T-cell (primary cell): ENCODE measurements around the gene SYNE2. TPM values are rescaled to one million over a fixed set of nuclear protein-coding genes. Genes with fewer than 3 reads are reported as not detected.

Source experiments
- ATAC-seq, 4 experiments: fragments of 200-7000 bp in 3 of 4; fragments of 150-1000 bp in 1 of 4; cut with Tn5 transposase; replicated peaks in 1 of 4; 1 replicate in 3 of 4; 2 replicates in 1 of 4; pipeline ENCODE4 v1.10.0; 2021; ENCODE audit warnings: moderate library complexity in 3 of 4, mild to moderate bottlenecking in 2 of 4, moderate number of reproducible peaks in 1 of 4
- CTCF ChIA-PET, 2 donors: fragments of 300-600 bp; sonication (Branson Sonifier 250); formaldehyde crosslinking; loops; one replicate each; lab custom pipeline; 2022; ENCODE audit warnings: antibody characterized with exemption in 2 of 2; lab: Charles Lee
- POLR2A ChIA-PET, 2 donors: fragments of 300-600 bp; sonication (Branson Sonifier 250); formaldehyde crosslinking; loops; one replicate each; lab custom pipeline; 2022; ENCODE audit warnings: antibody characterized with exemption in 2 of 2; lab: Charles Lee
- DNase-seq, 35 experiments: peaks; one replicate each; pipeline versions ENCODE4 v3.0.0 to v3.0.0-alpha.2; 2013 to 2023
- H3K27ac ChIP-seq: one replicate; pipeline ENCODE4 v1.5.1; 2013; ENCODE audit warnings: low read length
- H3K27me3 ChIP-seq, 2 experiments: replicated peaks in 1 of 2; 1 replicate in 1 of 2; 2 replicates in 1 of 2; pipeline versions ENCODE4 v1.6.1 to v1.7.0; 2013; ENCODE audit warnings: low read length in 1 of 2, mixed read lengths in 1 of 2; ENCODE audit not compliant: control insufficient read depth in 2 of 2, insufficient read depth in 2 of 2; ENCODE audit errors: extremely low read depth in 1 of 2
- H3K36me3 ChIP-seq, 2 donors: 1 replicate in 1 of 2; 2 replicates in 1 of 2; pipeline versions ENCODE4 v1.6.1 to v1.7.0; 2013; ENCODE audit warnings: low read length in 1 of 2; ENCODE audit not compliant: control insufficient read depth in 2 of 2, insufficient read depth in 1 of 2; ENCODE audit errors: extremely low read depth in 1 of 2
- H3K4me1 ChIP-seq, 2 experiments: 1 replicate in 1 of 2; 2 replicates in 1 of 2; pipeline versions ENCODE4 v1.6.1 to v1.7.0; 2013; ENCODE audit warnings: low read length in 2 of 2, mixed read lengths in 1 of 2; ENCODE audit not compliant: insufficient read depth in 2 of 2, control insufficient read depth in 1 of 2; ENCODE audit errors: extremely low read depth in 1 of 2
- H3K4me3 ChIP-seq, 2 donors: 1 replicate in 1 of 2; 2 replicates in 1 of 2; pipeline versions ENCODE4 v1.5.1 to v1.7.0; 2013; ENCODE audit warnings: mild to moderate bottlenecking in 2 of 2, low read length in 1 of 2, moderate library complexity in 1 of 2; ENCODE audit not compliant: control insufficient read depth in 1 of 2; ENCODE audit errors: extremely low read depth in 1 of 2
- H3K9me3 ChIP-seq: 2 replicates; pipeline ENCODE4 v1.7.0; 2013
- H3K27ac Mint-ChIP-seq, 2 donors: one replicate each; pipeline ENCODE4 v1.8.0; 2020 to 2021; ENCODE audit warnings: mild to moderate bottlenecking in 2 of 2, mixed read lengths in 2 of 2
- H3K27me3 Mint-ChIP-seq, 2 donors: one replicate each; pipeline ENCODE4 v1.8.0; 2021 to 2022; ENCODE audit warnings: mixed read lengths in 2 of 2
- H3K36me3 Mint-ChIP-seq: one replicate; pipeline ENCODE4 v1.8.0; 2021; ENCODE audit warnings: mixed read lengths
- H3K4me1 Mint-ChIP-seq, 3 donors: one replicate each; pipeline ENCODE4 v1.8.0; 2020 to 2022; ENCODE audit warnings: mixed read lengths in 3 of 3, mild to moderate bottlenecking in 1 of 3
- H3K4me3 Mint-ChIP-seq, 3 donors: one replicate each; pipeline ENCODE4 v1.8.0; 2020 to 2022; ENCODE audit warnings: mild to moderate bottlenecking in 3 of 3, mixed read lengths in 3 of 3, moderate library complexity in 3 of 3
- H3K9me3 Mint-ChIP-seq, 3 donors: one replicate each; pipeline ENCODE4 v1.8.0; 2020 to 2022; ENCODE audit warnings: mixed read lengths in 3 of 3
- WGBS: methylation state at CpG from one replicate; pipeline ENCODE4 v1.1.5; 2013; ENCODE audit warnings: missing lambda C conversion rate; ENCODE audit not compliant: insufficient coverage; 5-methylcytosine and 5-hydroxymethylcytosine counted together
- total RNA-seq, 35 experiments: library from RNA in 6 of 35; stranded (reverse) in 6 of 35; fragments of 120-200 nt in 1 of 35; gene quantifications; one replicate each; pipeline versions ENCODE4 v1.2.1 to v1.2.4 and lab custom pipeline; 2013 to 2026

SYNE2 gene
- total RNA-seq, 5 donors from 2014 or later (not counting 1 experiment from before 2014, with no cell fraction given): 150 to 321 (median 229) TPM

- no peaks in the 10 kb centered on the region for H3K27me3 Mint-ChIP-seq
- Histone ChIP-seq H3K27me3 (no peaks in the 10 kb centered on the region), H3K27ac (peak overlapping the region; percentile 37), H3K36me3 (no peaks in the 10 kb centered on the region), H3K9me3 (no peaks in the 10 kb centered on the region), H3K4me3 (no peak overlapping the region), H3K4me1 (peaks cover 2 to 30% of the 10 kb centered on the region in 2 experiments)
- ATAC-seq (peak in 2 of 4 experiments; percentile 22 to 48), DNase-seq (peak in 7 of 35 experiments; percentile 2 to 35 (median 7))
- POLR2A ChIA-PET: no interaction called here
- peak overlapping the region; percentile 5 to 70 for H3K27ac Mint-ChIP-seq
- no peak overlapping the region for H3K4me3 Mint-ChIP-seq
- H3K4me1 Mint-ChIP-seq: peaks cover 46 to 66% (median 62%) of the 10 kb centered on the region in 3 donors
- 0% methylated on average over 1 of the region's 2 CpGs for WGBS
- CTCF ChIA-PET: no interaction called here
- peaks cover 24% of the 10 kb centered on the region for H3K36me3 Mint-ChIP-seq
- H3K9me3 Mint-ChIP-seq: no peaks in the 10 kb centered on the region
Observed at GRCh38 chr14:63899953-63900352, 47.1 kb downstream of the SYNE2 start.

GRCh38 chr14:63901434-63902085 is 48.8 kb downstream of the SYNE2 start:
- peaks cover 2 to 26% of the 10 kb centered on the region in 2 experiments for H3K4me1 ChIP-seq
- Mint-ChIP-seq H3K36me3 (peaks cover 24% of the 10 kb centered on the region), H3K27me3 (no peaks in the 10 kb centered on the region), H3K4me3 (no peak overlapping the region), H3K27ac (peak overlapping the region in 1 of 2 donors; percentile 65), H3K9me3 (no peaks in the 10 kb centered on the region), H3K4me1 (peaks cover 57 to 74% (median 73%) of the 10 kb centered on the region in 3 donors)
- CTCF ChIA-PET: no interaction called here
- WGBS: no CpG with 5 or more reads among the region's 5 CpGs
- H3K27me3 ChIP-seq: no peaks in the 10 kb centered on the region
- POLR2A ChIA-PET: interaction anchor here in 1 of 2 donors (0.7 kb wide), 1 partner anchor 9 kb away, joined by 3 read pairs; no protein-coding TSS in a partner anchor
- H3K9me3 ChIP-seq: no peaks in the 10 kb centered on the region
- H3K4me3 ChIP-seq: no peak overlapping the region
- DNase-seq (peak in 2 of 35 experiments; percentile 13 to 20), ATAC-seq (no peak)
- no peaks in the 10 kb centered on the region for H3K36me3 ChIP-seq
- no peak overlapping the region for H3K27ac ChIP-seq

GRCh38 chr14:63902375-63902976 is 49.7 kb downstream of the SYNE2 start:
- Histone ChIP-seq H3K36me3 (no peaks in the 10 kb centered on the region), H3K4me3 (no peak overlapping the region), H3K9me3 (no peaks in the 10 kb centered on the region), H3K27me3 (no peaks in the 10 kb centered on the region), H3K4me1 (peaks cover 2 to 23% of the 10 kb centered on the region in 2 experiments), H3K27ac (peak overlapping the region; percentile 26)
- Mint-ChIP-seq H3K9me3 (no peaks in the 10 kb centered on the region), H3K27ac (no peak overlapping the region), H3K4me3 (no peak overlapping the region), H3K36me3 (peaks cover 20% of the 10 kb centered on the region), H3K27me3 (no peaks in the 10 kb centered on the region), H3K4me1 (peaks cover 62 to 79% (median 77%) of the 10 kb centered on the region in 3 donors)
- DNase-seq (no peak), ATAC-seq (no peak)
- CTCF ChIA-PET: interaction anchor here in 1 of 2 donors (0.6 kb wide), 1 partner anchor 37 kb away, joined by 4 read pairs; no protein-coding TSS in a partner anchor
- 97% methylated on average over 5 of the region's 7 CpGs for WGBS
- POLR2A ChIA-PET: interaction anchor here (0.6 to 2.0 kb wide), 3 partner anchors 8 to 1037 kb away, joined by 3 to 9 read pairs (median 3); no protein-coding TSS in a partner anchor

- Histone ChIP-seq H3K4me1 (peaks cover 7 to 20% of the 10 kb centered on the region in 2 experiments), H3K36me3 (peaks cover 0 to under 1% of the 10 kb centered on the region in 2 donors), H3K27me3 (no peaks in the 10 kb centered on the region), H3K9me3 (no peaks in the 10 kb centered on the region), H3K27ac (no peak overlapping the region), H3K4me3 (no peak overlapping the region)
- peak overlapping the region in 1 of 2 donors; percentile 40 for H3K27ac Mint-ChIP-seq
- peaks cover 68 to 92% (median 89%) of the 10 kb centered on the region in 3 donors for H3K4me1 Mint-ChIP-seq
- no peak for DNase-seq
- H3K36me3 Mint-ChIP-seq: peaks cover 20% of the 10 kb centered on the region
- CTCF ChIA-PET: no interaction called here
- H3K4me3 Mint-ChIP-seq: no peak overlapping the region
- WGBS: no CpG with 5 or more reads among the region's 2 CpGs
- H3K9me3 Mint-ChIP-seq: no peaks in the 10 kb centered on the region
- no peak for ATAC-seq
- POLR2A ChIA-PET: no interaction called here
- no peaks in the 10 kb centered on the region for H3K27me3 Mint-ChIP-seq
Observed at GRCh38 chr14:63904724-63905123, 51.9 kb downstream of the SYNE2 start.

GRCh38 chr14:63905370-63905769 is 52.6 kb downstream of the SYNE2 start:
- peaks cover 0 to 3% of the 10 kb centered on the region in 2 donors for H3K36me3 ChIP-seq
- Mint-ChIP-seq H3K4me3 (no peak overlapping the region), H3K9me3 (no peaks in the 10 kb centered on the region), H3K27ac (no peak overlapping the region), H3K27me3 (no peaks in the 10 kb centered on the region), H3K36me3 (peaks cover 21% of the 10 kb centered on the region), H3K4me1 (peaks cover 62 to 92% (median 90%) of the 10 kb centered on the region in 3 donors)
- WGBS: no CpG with 5 or more reads among the region's 2 CpGs
- ATAC-seq: no peak
- no peak for DNase-seq
- H3K4me1 ChIP-seq: peaks cover 5 to 14% of the 10 kb centered on the region in 2 experiments
- H3K27me3 ChIP-seq: no peaks in the 10 kb centered on the region
- H3K27ac ChIP-seq: no peak overlapping the region
- ChIA-PET CTCF (interaction anchor here in 1 of 2 donors (0.7 kb wide), 1 partner anchor 59 kb away, joined by 3 read pairs; no protein-coding TSS in a partner anchor), POLR2A (no interaction called here)
- H3K4me3 ChIP-seq: no peak overlapping the region
- H3K9me3 ChIP-seq: no peaks in the 10 kb centered on the region

- POLR2A ChIA-PET: interaction anchor here (0.6 to 0.8 kb wide), 2 partner anchors 45 to 63 kb away, joined by 3 to 4 read pairs; no protein-coding TSS in a partner anchor
- H3K27ac Mint-ChIP-seq: peak overlapping the region; percentile 23 to 37
- Histone ChIP-seq H3K27ac (no peak overlapping the region), H3K4me1 (peaks cover 0 to 5% of the 10 kb centered on the region in 2 experiments), H3K27me3 (no peaks in the 10 kb centered on the region), H3K4me3 (no peak overlapping the region), H3K9me3 (no peaks in the 10 kb centered on the region), H3K36me3 (peaks cover 0 to 18% of the 10 kb centered on the region in 2 donors)
- H3K9me3 Mint-ChIP-seq: no peaks in the 10 kb centered on the region
- WGBS: 0% methylated on average over 1 of the region's 4 CpGs
- CTCF ChIA-PET: interaction anchor here in 1 of 2 donors (0.9 to 1.2 kb wide), 2 partner anchors 56 to 72 kb away, joined by 3 read pairs; partner anchors contain the start of gene SYNE2
- H3K4me3 Mint-ChIP-seq: peak overlapping the region in 2 of 3 donors; percentile 44 to 55
- peaks cover 39% of the 10 kb centered on the region for H3K36me3 Mint-ChIP-seq
- ATAC-seq (no peak), DNase-seq (no peak)
- H3K4me1 Mint-ChIP-seq: peaks cover 47 to 84% (median 82%) of the 10 kb centered on the region in 3 donors
- H3K27me3 Mint-ChIP-seq: no peaks in the 10 kb centered on the region
Observed at GRCh38 chr14:63908667-63909264, 56.0 kb downstream of the SYNE2 start.
